HCT116 (cell line): ENCODE results near the gene NKIRAS2. TPM values are rescaled to one million over a fixed set of nuclear protein-coding genes. Genes with fewer than 3 reads are reported as not detected.

Source experiments
- ATAC-seq: fragments of 200-7000 bp; cut with Tn5 transposase; 2 replicates; pipeline ENCODE4 v1.9.1; 2020; ENCODE audit warnings: mild to moderate bottlenecking, moderate library complexity
- BruUV-seq: library from RNA; stranded (reverse); fragments of 400-500 nt; replicated peaks from 2 replicates; lab custom pipeline; 2021; lab: Mats Ljungman, UMichigan
- CTCF ChIA-PET: fragments of 300-600 bp; sonication (Branson Sonifier 250); formaldehyde crosslinking; loops from one replicate; lab custom pipeline; 2021; ENCODE audit warnings: antibody characterized with exemption; lab: Charles Lee
- POLR2A ChIA-PET: fragments of 300-600, 350-600 bp; sonication (Branson Sonifier 250); formaldehyde crosslinking; loops from one replicate; lab custom pipeline; 2021; ENCODE audit warnings: antibody characterized with exemption; lab: Charles Lee
- RAD21 ChIA-PET, 2 experiments: fragments of 300-600 bp; sonication (Branson Sonifier 250); formaldehyde crosslinking; loops; one replicate each; lab custom pipeline; 2023; ENCODE audit warnings: low total read pairs in 2 of 2; ENCODE audit not compliant: uncharacterized antibody in 2 of 2, unreplicated experiment in 2 of 2, low non-redundant PET in 1 of 2; lab: Charles Lee
- DNase-seq: peaks from one replicate; pipeline ENCODE4 v3.0.0-alpha.2; 2010; ENCODE audit warnings: low read depth, low spot score
- H2AFZ ChIP-seq: fragments of 200-600 bp; shearing (Covaris generic), sonication (generic); 2 replicates; pipeline ENCODE4 v1.6.1; 2017; ENCODE audit warnings: low read depth, mixed run types, mixed read lengths, antibody characterized with exemption, low read length; ENCODE audit not compliant: poor library complexity, severe bottlenecking
- H3K27ac ChIP-seq: 2 replicates; pipeline ENCODE4 v1.5.1; 2012; ENCODE audit warnings: low read depth, low read length
- H3K27me3 ChIP-seq: fragments of 200-600 bp; sonication (generic); 2 replicates; pipeline ENCODE4 v1.6.1; 2016; ENCODE audit warnings: mixed run types, low read length, mixed read lengths; ENCODE audit not compliant: insufficient read depth
- H3K36me3 ChIP-seq, 2 experiments: fragments of 200-500 bp in 1 of 2; fragments of 200-600 bp in 1 of 2; sonication (Bioruptor generic) in 1 of 2; sonication (generic) in 1 of 2; 2 replicates each; pipeline versions ENCODE4 v1.5.1 to v1.6.1; 2014 to 2016; ENCODE audit warnings: low read length in 2 of 2, inconsistent platforms in 1 of 2, mixed read lengths in 1 of 2, mixed run types in 1 of 2; ENCODE audit not compliant: insufficient read depth in 2 of 2, control insufficient read depth in 1 of 2
- H3K4me1 ChIP-seq, 2 experiments: fragments of 200-600 bp in 1 of 2; sonication (generic) in 1 of 2; 2 replicates each; pipeline versions ENCODE4 v1.5.1 to v1.6.1; 2012 to 2017; ENCODE audit warnings: low read length in 2 of 2, inconsistent platforms in 1 of 2, mild to moderate bottlenecking in 1 of 2, mixed read lengths in 1 of 2, mixed run types in 1 of 2, moderate library complexity in 1 of 2; ENCODE audit not compliant: insufficient read depth in 2 of 2, control insufficient read depth in 1 of 2
- H3K4me2 ChIP-seq: fragments of 200-600 bp; sonication (generic); 2 replicates; pipeline ENCODE4 v1.6.1; 2017; ENCODE audit warnings: mixed run types, low read length, mixed read lengths
- H3K4me3 ChIP-seq, 2 experiments: fragments of 200-600 bp in 1 of 2; sonication (generic) in 1 of 2; replicated peaks in 1 of 2; 2 replicates each; pipeline ENCODE4 v1.5.1; 2011 to 2016; ENCODE audit warnings: low read length in 2 of 2, control low read depth in 1 of 2, low read depth in 1 of 2, mild to moderate bottlenecking in 1 of 2, mixed read lengths in 1 of 2, mixed run types in 1 of 2
- H3K79me2 ChIP-seq: fragments of 200-600 bp; sonication (generic); 2 replicates; pipeline ENCODE4 v1.6.1; 2017; ENCODE audit warnings: mild to moderate bottlenecking, mixed run types, low read length, moderate library complexity, mixed read lengths; ENCODE audit not compliant: insufficient read depth
- H3K9ac ChIP-seq: fragments of 200-600 bp; sonication (generic); 2 replicates; pipeline ENCODE4 v1.6.1; 2016; ENCODE audit warnings: low read length, mixed read lengths
- H3K9me2 ChIP-seq: fragments of 200-600 bp; sonication (generic), shearing (Covaris generic); 2 replicates; pipeline ENCODE4 v1.6.1; 2017; ENCODE audit warnings: mixed run types, mild to moderate bottlenecking, moderate library complexity; ENCODE audit not compliant: insufficient read depth
- H3K9me3 ChIP-seq, 2 experiments: fragments of 200-500 bp in 1 of 2; fragments of 200-600 bp in 1 of 2; sonication (Bioruptor generic) in 1 of 2; sonication (generic) in 1 of 2; 2 replicates each; pipeline ENCODE4 v1.6.1; 2014 to 2017; ENCODE audit warnings: low read length in 2 of 2, mixed read lengths in 2 of 2, inconsistent platforms in 1 of 2, low read depth in 1 of 2, mild to moderate bottlenecking in 1 of 2, mixed run types in 1 of 2, moderate library complexity in 1 of 2; ENCODE audit not compliant: control insufficient read depth in 1 of 2, insufficient read depth in 1 of 2
- H4K20me1 ChIP-seq: fragments of 200-600 bp; sonication (generic), shearing (Covaris generic); 2 replicates; pipeline ENCODE4 v1.6.1; 2017; ENCODE audit warnings: mixed run types, mild to moderate bottlenecking, moderate library complexity; ENCODE audit not compliant: insufficient read depth
- CBX3 ChIP-seq: IDR thresholded peaks from 2 replicates; pipeline ENCODE4 v1.6.1; 2012; ENCODE audit warnings: low read depth
- CEBPB ChIP-seq: IDR thresholded peaks from 2 replicates; pipeline ENCODE4 v1.6.1; 2012; ENCODE audit warnings: low read depth
- EGR1 ChIP-seq: IDR thresholded peaks from 2 replicates; pipeline ENCODE4 v1.6.1; 2012; ENCODE audit warnings: low read depth
- ELF1 ChIP-seq: IDR thresholded peaks from 2 replicates; pipeline ENCODE4 v1.6.1; 2012; ENCODE audit warnings: low read depth, borderline replicate concordance
- EZH2 ChIP-seq: fragments of 200-600 bp; sonication (generic); IDR thresholded peaks from 2 replicates; pipeline ENCODE4 v1.6.1; 2017; ENCODE audit warnings: antibody characterized with exemption, mixed run types
- POLR2A ChIP-seq: IDR thresholded peaks from 2 replicates; pipeline ENCODE4 v1.7.0; 2011; ENCODE audit warnings: borderline replicate concordance; ENCODE audit not compliant: insufficient read depth, insufficient read length; ENCODE audit errors: extremely low read depth
- POLR2AphosphoS5 ChIP-seq: IDR thresholded peaks from 2 replicates; pipeline ENCODE4 v1.6.1; 2011; ENCODE audit warnings: mild to moderate bottlenecking, low read depth, low read length, moderate library complexity
- REST ChIP-seq: IDR thresholded peaks from 2 replicates; pipeline ENCODE4 v1.6.1; 2012; ENCODE audit warnings: low read depth
- SIN3A ChIP-seq: IDR thresholded peaks from 2 replicates; pipeline ENCODE4 v1.6.1; 2012; ENCODE audit warnings: low read depth
- SP1 ChIP-seq: IDR thresholded peaks from 2 replicates; pipeline ENCODE4 v1.6.1; 2012; ENCODE audit warnings: low read depth
- SRF ChIP-seq: IDR thresholded peaks from 2 replicates; pipeline ENCODE4 v1.6.1; 2012; ENCODE audit warnings: low read depth
- TCF7L2 ChIP-seq: IDR thresholded peaks from 2 replicates; pipeline ENCODE4 v1.7.0; 2011; ENCODE audit warnings: borderline replicate concordance, inconsistent platforms; ENCODE audit not compliant: insufficient read depth, insufficient read length; ENCODE audit errors: extremely low read depth
- ZFX ChIP-seq: fragments of 450-650 bp; IDR thresholded peaks from 2 replicates; pipeline ENCODE4 v1.6.1; 2017
- ZNF274 ChIP-seq: fragments of 200-500 bp; sonication (Bioruptor generic); IDR thresholded peaks from 2 replicates; pipeline ENCODE4 v1.6.1; 2014; ENCODE audit warnings: mild to moderate bottlenecking, low read depth, low read length, inconsistent platforms
- intact Hi-C: fragments of 100-400 bp; cut with micrococcal nuclease; formaldehyde crosslinking; loops from 2 replicates; pipeline ENCODE4 v1.10.0; 2022
- total RNA-seq: library from RNA; stranded (reverse); gene quantifications from one replicate; pipeline ENCODE4 v1.2.1, GENCODE V29; 2021; ENCODE audit not compliant: unreplicated experiment
- TF ChIP-seq, protein P1 (sequence below), 3 experiments: fragments of 200-600 bp in 1 of 3; sonication (generic) in 1 of 3; IDR thresholded peaks in 2 of 3; conservative IDR thresholded peaks in 1 of 3; 2 replicates each; pipeline ENCODE4 v1.5.1; 2012 to 2017; ENCODE audit warnings: low read depth in 2 of 3, low read length in 2 of 3, antibody characterized with exemption in 1 of 3, borderline replicate concordance in 1 of 3, control low read depth in 1 of 3, mild to moderate bottlenecking in 1 of 3, mixed read lengths in 1 of 3, mixed run types in 1 of 3, moderate library complexity in 1 of 3; ENCODE audit not compliant: insufficient read depth in 1 of 3
- TF ChIP-seq, protein P2 (sequence below): IDR thresholded peaks from 2 replicates; pipeline ENCODE4 v1.6.1; 2012
- TF ChIP-seq, protein P3 (sequence below): IDR thresholded peaks from 2 replicates; pipeline ENCODE4 v1.6.1; 2012

The NKIRAS2 gene
- total RNA-seq, 1 experiment from 2014 or later, result 26.4 TPM

GRCh38 chr17:41986634-41987033, 33.3 kb upstream of the NKIRAS2 start:
- Histone ChIP-seq H4K20me1 (no peaks in the 10 kb centered on the region), H3K4me1 (no peaks in the 10 kb centered on the region), H2AFZ (no peak overlapping the region), H3K9ac (no peak overlapping the region), H3K9me3 (no peaks in the 10 kb centered on the region), H3K79me2 (peaks cover 11% of the 10 kb centered on the region), H3K4me2 (no peak overlapping the region), H3K36me3 (peaks cover 62 to 69% of the 10 kb centered on the region in 2 experiments), H3K9me2 (no peaks in the 10 kb centered on the region), H3K27me3 (no peaks in the 10 kb centered on the region), H3K4me3 (no peak overlapping the region), H3K27ac (no peak overlapping the region)
- ChIA-PET RAD21 (no interaction called here), POLR2A (no interaction called here), CTCF (no interaction called here)
- DNase-seq, result no peak
- TF ChIP-seq EGR1 (no peak), CBX3 (no peak), SRF (no peak), ELF1 (no peak), SIN3A (no peak), POLR2A (no peak), REST (no peak), TCF7L2 (no peak), SP1 (no peak), POLR2AphosphoS5 (no peak), CEBPB (no peak), ZFX (no peak), EZH2 (no peak), ZNF274 (no peak)
- TF ChIP-seq, protein P1, sequence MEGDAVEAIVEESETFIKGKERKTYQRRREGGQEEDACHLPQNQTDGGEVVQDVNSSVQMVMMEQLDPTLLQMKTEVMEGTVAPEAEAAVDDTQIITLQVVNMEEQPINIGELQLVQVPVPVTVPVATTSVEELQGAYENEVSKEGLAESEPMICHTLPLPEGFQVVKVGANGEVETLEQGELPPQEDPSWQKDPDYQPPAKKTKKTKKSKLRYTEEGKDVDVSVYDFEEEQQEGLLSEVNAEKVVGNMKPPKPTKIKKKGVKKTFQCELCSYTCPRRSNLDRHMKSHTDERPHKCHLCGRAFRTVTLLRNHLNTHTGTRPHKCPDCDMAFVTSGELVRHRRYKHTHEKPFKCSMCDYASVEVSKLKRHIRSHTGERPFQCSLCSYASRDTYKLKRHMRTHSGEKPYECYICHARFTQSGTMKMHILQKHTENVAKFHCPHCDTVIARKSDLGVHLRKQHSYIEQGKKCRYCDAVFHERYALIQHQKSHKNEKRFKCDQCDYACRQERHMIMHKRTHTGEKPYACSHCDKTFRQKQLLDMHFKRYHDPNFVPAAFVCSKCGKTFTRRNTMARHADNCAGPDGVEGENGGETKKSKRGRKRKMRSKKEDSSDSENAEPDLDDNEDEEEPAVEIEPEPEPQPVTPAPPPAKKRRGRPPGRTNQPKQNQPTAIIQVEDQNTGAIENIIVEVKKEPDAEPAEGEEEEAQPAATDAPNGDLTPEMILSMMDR (IDR thresholded peaks at IDR 0.05 in 2 of 3, conservative IDR thresholded peaks at IDR 0.05 in 1 of 3; ENCODE audit: borderline replicate concordance in 1 of 3, insufficient read depth in 1 of 3, low read depth in 2 of 3, low read length in 2 of 3), result no peak
- TF ChIP-seq, protein P2, sequence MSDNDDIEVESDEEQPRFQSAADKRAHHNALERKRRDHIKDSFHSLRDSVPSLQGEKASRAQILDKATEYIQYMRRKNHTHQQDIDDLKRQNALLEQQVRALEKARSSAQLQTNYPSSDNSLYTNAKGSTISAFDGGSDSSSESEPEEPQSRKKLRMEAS, result no peak
- TF ChIP-seq, protein P3, sequence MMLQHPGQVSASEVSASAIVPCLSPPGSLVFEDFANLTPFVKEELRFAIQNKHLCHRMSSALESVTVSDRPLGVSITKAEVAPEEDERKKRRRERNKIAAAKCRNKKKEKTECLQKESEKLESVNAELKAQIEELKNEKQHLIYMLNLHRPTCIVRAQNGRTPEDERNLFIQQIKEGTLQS, result no peak
- ATAC-seq, result no peak
- TSS peak; percentile 2 for BruUV-seq
- intact Hi-C loops, result no loop called here
